T-helper 17 cell (primary cell): Measurements from ENCODE around the gene SPRR2F. TPM values are rescaled to one million over a fixed set of nuclear protein-coding genes. Genes with fewer than 3 reads are reported as not detected.

Source experiments
- total RNA-seq, 4 donors: library from RNA in 2 of 4; stranded (reverse) in 2 of 4; gene quantifications; one replicate each; pipeline ENCODE4 v1.2.3 and lab custom pipeline; 2022 to 2026

SPRR2F gene
- total RNA-seq, 2 donors from 2014 or later = not detected

Other genes starting within 250 kb of the SPRR2F start
- not detected for gene SMCP, start 235.2 kb downstream of the SPRR2F start, total RNA-seq
- gene IVL, start 205.0 kb downstream of the SPRR2F start, total RNA-seq = not detected
- gene SPRR5, start 166.3 kb downstream of the SPRR2F start, total RNA-seq = not detected
- gene SPRR4, start 142.9 kb downstream of the SPRR2F start, total RNA-seq = not detected
- gene SPRR1A, start 129.4 kb downstream of the SPRR2F start, total RNA-seq = not detected
- gene SPRR3, start 111.8 kb downstream of the SPRR2F start, total RNA-seq = not detected
- not detected for gene SPRR1B, start 82.3 kb downstream of the SPRR2F start, total RNA-seq
- not detected for gene SPRR2D, start 72.4 kb downstream of the SPRR2F start, total RNA-seq
- not detected for gene SPRR2A, start 56.0 kb downstream of the SPRR2F start, total RNA-seq
- not detected for gene SPRR2B, start 41.9 kb downstream of the SPRR2F start, total RNA-seq
- not detected for gene SPRR2E, start 19.0 kb downstream of the SPRR2F start, total RNA-seq
- not detected for gene SPRR2G, start 37.4 kb upstream of the SPRR2F start, total RNA-seq
- gene LELP1, start 89.9 kb upstream of the SPRR2F start, total RNA-seq = not detected
- gene PRR9, start 104.1 kb upstream of the SPRR2F start, total RNA-seq = not detected
- not detected for gene LORICRIN, start 146.2 kb upstream of the SPRR2F start, total RNA-seq
- not detected for gene PGLYRP3, start 199.4 kb upstream of the SPRR2F start, total RNA-seq
- gene PGLYRP4, start 235.3 kb upstream of the SPRR2F start, total RNA-seq = not detected
- 100 to 1,000 TPM in 1 of 2 donors, 10 to 100 TPM in 1; 11.9 to 138 TPM for gene S100A9, start 244.3 kb upstream of the SPRR2F start, total RNA-seq